GM19043 (cell line): ENCODE data around the gene TMEM8B.

Source experiments
- ATAC-seq: cut with Tn5 transposase; IDR thresholded peaks from one replicate; pipeline ENCODE4 v1.9.1; 2021; ENCODE audit warnings: low read depth; ENCODE audit not compliant: unreplicated experiment

The TMEM8B gene

GRCh38 chr9:35839926-35840325 lies 10.9 kb downstream of the TMEM8B start:
- no peak for ATAC-seq

GRCh38 chr9:35840881-35841644 lies 12.0 kb downstream of the TMEM8B start:
- no peak for ATAC-seq

DNA sequence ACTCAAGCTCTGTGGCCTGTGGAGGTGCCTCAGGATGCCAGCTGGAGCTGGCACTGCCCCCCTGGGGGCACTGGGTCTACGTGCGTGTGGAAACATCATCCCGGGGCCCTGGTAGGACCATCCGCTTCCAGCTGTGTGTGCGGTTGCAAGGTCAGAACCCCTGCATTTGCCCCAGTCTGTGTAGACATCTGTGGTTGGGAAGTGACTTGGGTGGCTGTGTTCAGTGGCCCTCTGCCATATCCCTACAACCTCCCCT lies 12.5 kb downstream of the TMEM8B start:
- no peak for ATAC-seq

DNA sequence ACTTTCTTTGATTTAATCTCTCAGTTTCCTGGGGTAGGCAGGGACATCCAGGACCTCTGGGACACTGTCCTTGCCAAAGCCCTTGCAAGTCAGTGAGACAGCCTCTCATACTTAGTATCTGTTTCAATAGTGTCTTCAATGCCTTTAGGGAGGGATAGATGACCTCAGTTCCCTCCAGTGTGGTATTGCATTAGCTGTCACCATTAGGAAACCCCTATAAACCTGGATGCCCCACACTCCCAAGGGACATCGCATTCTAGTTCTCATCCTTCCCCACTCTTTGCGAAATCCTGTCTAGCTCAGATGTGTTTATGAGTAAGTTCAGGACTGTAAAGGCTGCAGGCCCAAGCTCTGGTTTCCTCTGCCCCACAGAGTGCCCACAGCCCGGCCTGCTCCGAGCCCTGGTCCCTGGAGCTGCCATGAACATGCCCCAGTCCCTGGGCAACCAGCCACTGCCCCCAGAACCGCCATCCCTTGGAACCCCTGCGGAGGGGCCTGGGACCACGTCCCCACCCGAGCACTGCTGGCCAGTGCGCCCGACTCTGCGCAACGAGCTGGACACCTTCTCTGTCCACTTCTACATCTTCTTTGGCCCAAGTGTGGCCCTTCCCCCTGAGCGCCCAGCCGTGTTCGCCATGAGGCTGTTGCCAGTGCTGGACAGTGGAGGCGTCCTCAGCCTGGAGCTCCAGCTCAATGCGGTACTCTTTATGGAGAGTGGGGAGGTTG lies 13.2 kb downstream of the TMEM8B start:
- ATAC-seq: no peak

DNA sequence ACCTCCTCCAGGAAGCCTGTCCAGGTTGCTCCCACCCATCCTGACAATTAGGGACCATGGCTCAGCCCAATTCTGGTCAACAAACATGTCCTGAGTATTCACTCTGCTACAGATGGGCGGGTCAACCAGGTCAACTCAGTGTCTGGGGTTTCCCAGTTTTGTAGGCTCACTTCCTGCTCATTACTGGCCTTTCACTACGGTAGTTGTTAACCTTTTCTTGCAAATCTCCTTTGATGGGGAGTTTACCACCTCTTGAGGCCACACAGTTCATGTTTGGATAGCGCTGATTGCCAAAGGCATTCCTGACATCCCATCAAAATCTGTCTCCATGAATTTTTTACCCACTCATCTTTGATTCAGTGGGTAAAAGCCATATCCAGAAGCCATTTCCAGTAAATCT lies 13.8 kb downstream of the TMEM8B start:
- ATAC-seq: peak; percentile 49

DNA sequence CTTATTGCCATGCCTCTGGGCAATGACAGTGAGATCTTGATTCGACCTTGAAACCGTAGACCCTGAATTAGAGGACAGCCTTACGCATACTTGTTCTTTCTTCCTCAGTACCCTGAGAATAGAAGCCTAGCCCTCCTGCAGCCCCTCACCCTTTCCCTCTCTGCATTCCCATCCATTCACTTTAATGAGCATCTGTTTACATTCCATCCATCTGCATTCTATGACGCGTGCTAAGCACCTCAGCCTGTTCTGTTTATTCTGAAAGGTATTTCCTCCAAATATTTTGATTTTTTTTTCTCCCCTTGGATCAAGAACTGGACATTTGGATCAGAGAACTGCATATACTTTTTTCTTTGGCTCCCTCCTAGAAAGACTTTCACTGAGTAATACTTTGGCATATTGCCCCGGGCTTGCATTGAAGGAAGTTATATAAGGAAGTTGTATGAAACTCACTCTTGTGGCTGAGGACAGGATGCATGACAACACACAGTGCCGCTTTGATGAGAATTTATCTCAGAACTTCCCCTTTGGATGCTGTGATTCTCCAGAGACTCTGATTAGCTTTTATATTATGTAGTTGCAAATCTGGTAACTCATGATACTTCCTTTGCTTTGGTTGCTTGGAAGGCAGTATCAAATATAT lies 15.7 kb downstream of the TMEM8B start:
- no peak for ATAC-seq

DNA sequence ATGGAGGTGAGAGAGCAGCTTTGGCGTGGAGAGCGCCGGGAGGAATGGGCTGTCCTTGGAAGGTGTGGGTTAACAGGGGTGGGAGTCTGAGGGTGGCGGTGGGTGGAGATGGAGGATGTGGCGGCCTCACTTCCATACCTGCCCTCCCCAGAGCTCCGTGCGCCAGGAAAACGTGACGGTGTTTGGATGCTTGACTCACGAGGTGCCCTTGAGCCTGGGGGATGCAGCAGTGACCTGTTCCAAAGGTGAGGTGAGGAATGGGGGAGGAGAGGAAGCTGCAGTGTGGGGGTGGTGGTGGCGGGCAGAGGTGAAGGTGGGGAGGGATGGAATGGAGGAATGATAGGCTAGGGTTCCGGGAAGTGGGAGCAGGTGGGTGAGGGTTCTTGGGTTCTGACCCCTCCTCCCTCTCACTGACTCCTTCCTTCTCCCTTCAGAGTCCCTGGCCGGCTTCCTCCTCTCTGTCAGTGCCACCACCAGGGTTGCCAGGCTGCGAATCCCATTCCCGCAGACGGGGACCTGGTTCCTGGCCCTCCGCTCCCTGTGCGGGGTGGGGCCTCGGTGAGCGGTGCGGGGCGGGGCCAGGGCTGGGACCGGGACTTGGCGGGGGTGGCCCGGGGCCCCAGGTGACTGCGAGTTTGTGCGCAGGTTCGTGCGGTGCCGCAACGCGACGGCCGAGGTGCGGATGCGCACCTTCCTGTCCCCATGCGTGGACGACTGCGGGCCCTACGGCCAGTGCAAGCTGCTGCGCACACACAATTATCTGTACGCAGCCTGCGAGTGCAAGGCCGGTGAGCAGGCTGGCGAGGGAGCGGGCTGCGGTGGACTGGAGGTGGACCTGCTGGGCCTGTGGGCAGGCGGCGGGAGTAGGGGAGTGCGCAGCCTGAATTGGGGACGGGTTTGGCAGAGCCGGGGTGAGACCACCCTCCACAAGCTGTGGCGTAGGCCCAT lies 17.1 kb downstream of the TMEM8B start:
- no peak for ATAC-seq

DNA sequence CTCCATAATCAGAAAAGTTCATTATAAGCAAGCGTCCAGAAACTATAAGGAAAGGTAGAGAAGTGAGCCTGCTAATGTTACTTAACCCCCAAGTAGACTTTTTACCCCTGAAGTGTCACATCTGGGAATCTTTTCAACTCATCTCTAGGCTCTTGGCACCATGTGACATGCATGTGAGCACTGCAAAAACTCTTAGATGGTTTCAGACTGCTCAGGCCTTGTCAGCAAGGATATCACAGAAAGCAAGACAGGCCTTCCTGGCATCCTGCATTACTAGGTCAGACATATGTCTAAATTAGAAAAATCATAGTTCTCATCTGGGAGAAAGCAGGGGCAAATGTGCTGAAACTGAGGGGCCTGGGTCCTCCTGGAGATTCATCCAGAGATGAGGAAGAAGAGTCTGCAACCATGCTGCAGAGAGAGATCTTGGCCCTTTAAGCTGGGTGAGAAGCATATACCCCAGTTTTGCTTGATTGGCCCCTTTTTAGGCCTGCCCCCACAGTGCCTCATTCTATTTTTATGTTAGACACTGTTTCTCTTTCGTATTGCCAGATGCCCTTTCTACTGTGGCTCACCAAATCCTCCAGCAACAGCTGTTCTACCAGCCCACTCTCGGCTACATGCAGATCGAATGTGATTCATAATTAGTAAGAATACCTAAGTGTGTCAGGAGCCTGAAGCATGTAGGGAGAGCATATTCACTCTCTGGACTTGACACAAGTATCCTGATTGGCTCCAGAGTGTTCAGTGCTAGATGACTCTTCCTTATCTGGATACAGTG lies 19.0 kb downstream of the TMEM8B start:
- peak; percentile 83 for ATAC-seq

GRCh38 chr9:35852267-35852815 lies 23.3 kb downstream of the TMEM8B start:
- ATAC-seq: no peak

DNA sequence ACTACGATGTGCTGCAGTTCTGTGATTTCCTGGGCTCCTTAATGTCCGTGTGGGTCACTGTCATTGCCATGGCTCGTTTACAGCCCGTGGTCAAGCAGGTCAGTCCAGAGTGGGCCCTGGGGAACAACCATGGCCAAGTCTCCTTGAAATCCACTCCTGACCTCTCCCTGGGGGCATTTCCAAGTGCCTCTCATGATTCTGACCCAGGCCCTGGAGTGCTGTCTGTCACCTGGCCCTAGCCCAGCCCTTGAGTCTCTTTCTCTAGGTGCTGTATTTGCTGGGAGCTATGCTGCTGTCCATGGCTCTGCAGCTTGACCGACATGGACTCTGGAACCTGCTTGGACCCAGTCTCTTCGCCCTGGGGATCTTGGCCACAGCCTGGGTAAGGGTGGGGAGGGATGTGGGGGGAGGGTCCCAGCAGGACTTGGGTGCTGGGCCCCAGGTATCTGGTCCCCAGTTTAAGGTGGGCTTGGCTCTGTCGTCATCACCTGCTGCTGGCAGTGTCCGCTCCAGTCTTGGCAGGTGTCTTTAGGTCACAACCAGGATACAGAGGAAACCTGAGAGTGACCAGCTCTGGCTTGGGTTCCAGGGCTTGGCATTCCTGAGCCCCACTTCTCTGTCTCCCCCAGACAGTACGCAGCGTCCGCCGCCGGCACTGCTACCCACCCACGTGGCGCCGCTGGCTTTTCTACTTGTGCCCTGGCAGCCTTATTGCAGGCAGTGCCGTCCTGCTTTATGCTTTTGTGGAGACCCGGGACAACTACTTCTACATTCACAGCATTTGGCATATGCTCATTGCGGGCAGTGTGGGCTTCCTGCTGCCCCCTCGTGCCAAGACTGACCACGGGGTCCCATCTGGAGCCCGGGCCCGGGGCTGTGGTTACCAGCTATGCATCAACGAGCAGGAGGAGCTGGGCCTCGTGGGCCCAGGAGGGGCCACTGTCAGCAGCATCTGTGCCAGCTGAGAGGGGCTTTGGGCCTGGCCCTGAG lies 24.1 kb downstream of the TMEM8B start:
- ATAC-seq: no peak

- ATAC-seq: no peak
Observed at GRCh38 chr9:35854091-35854762, 25.2 kb downstream of the TMEM8B start.

GRCh38 chr9:35856206-35856605 lies 27.2 kb downstream of the TMEM8B start:
- no peak for ATAC-seq

DNA sequence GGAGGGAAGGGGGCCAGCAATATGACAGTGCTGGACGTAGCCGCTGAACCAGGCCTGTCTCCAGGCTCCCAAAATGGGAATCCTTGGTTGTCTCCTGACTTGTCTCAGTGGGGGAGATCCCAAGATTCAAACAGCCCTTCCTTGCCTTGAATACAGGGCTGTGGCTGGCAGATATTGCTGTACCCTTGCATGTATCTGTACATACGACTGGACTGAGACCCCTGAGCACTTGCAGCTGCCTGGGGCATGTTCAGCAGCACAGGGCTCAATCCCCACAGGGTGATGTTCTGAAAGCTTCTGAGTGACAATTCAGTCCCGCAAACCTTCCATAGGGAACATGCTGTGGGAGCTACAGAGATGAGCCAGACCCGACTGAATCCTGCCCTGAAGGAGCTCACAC lies 27.9 kb downstream of the TMEM8B start:
- no peak for ATAC-seq

GRCh38 chr9:35858458-35858857 lies 29.4 kb downstream of the TMEM8B start:
- no peak for ATAC-seq

DNA sequence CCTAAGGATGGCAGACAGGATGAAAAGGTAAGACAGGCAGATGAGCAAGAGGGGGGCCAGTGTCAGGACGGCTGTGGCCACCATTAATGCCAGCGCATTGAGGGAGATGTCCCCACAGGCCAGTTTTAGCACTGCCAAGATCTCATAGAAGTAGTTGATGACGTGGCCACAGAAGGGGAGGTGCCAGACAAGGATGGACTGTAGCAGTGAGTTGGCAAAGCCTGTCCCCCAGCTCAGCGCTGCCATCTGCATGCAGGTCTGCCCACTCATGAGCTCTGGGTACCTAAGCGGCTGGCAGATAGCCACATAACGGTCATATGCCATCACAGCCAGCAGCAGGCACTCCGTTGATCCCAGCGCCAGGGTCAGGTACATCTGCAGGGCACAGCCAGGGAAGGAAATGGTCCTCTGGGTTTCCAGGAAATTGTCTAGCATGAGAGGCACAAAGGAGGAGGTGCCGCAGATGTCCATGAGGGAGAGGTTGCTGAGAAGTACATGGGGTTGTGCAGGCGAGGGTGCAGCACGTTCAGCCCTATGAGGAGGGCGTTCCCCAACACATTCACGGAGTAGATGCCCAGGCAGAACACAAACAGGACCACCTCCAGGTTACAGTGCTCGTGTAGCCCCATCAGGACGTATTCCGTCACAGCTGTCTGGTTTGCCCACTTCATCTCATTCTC lies 30.4 kb downstream of the TMEM8B start:
- ATAC-seq: no peak

- no peak for ATAC-seq
Observed at GRCh38 chr9:35859990-35860339, 30.9 kb downstream of the TMEM8B start.

DNA sequence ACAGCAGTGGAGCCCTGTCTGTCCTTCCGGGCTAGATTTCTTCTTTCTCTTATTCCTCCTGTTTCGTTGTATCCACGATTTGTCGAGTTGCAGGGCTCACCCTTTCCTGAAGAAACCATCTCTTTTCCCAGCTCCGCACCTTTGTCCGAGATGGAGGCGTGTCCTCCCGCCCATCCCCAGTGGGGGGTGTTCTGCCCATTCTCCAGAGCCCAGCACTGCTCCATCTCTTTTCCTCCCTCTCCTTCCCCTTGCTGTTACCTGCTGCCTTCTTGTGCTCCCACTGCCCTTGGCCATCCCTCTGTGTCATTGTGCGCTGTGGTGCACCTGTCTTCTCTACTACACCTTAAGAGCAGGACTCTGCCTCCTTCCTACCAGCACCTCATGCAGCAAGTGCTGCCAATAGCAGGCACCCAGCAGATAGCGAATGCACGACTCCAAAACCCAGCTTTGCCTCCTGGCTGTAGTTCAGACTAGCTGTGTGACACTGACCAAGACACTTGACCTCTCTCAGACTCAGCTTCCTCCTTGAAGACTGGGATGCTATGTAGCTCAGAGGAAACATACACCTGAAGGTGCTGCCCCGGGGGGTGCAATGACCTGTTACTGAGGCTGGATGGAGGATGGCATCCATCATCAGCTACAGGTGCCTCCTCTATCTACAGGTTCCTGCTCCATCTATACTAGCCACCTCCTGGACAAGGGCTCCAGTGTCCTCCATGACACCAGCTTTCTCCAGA lies 32.3 kb downstream of the TMEM8B start:
- no peak for ATAC-seq
